ENCODE data around the gene DBF4B.
"Not testable (repeated sequence)": the region's sequence is repeated elsewhere in the genome, so short reads cannot be mapped to it uniquely, and the experiment has no call there.

Gene DBF4B

DNA sequence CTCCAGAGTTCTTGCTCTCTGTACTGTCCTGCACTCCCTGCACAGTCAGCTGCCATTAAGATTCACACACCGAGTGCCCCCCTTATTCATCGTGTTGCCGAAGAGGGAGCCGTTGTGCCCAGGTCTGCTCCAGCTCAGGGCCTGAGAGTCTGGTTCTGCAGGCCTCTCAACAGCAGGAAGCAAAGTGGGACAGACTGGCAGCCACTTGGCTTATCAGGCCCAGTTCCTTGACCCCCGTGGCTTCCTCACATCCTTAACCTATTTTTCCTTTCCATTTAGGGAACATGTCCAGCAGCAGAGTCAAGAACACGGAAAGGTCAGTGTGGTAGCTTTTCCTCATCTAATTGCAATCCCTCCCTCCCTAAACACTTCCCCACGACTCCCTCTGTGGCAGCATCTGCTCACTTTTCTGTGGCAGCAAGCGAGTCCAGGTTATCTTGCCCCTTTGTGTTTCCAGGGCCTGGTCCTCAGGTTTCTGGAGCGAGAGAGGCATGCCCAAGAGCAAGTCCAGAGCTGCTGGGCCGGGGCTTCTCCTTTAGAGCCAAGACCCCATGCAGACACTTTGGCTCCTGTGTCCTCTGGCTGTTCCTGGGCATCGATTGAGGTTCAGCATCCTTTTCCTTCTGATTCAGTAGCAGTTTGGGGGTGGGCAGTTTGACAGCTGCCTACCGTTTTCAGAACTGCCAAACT is 28.2 kb downstream of the DBF4B start:
- FAIRE-seq = no peak

DNA sequence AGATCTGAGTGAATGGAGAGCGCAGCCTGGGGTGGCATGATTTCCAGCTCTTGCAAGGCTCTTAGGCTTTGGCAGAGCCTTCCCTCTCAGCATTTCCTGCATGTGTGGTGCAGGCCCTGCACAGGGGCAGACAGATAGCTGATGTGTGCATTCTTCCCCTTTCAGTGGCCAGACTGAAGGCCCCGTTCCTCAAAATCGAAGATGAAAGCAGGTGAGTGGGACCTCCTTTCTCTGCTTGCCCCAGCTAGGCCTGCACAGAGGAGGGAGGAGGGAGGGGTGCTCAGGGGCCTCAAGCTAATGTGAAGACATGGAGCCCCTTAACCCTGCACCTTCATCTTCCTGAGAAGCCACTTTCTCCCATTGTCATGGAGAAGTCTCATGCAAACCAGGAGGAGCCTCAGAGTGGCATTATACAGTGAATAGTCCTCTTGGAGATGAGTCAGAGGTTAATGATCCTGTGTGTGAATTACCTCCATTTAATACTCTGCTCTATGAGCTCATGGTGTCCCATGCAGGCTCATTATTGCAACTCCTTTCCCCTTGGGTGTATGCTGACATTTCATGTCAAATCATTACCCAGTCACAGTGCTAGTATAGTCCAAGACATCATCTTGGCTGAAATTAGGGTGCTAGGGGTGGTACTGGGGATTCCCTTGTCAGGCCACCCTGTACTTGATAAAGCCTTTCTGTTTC is 29.9 kb downstream of the DBF4B start:
- no peak for FAIRE-seq

DNA sequence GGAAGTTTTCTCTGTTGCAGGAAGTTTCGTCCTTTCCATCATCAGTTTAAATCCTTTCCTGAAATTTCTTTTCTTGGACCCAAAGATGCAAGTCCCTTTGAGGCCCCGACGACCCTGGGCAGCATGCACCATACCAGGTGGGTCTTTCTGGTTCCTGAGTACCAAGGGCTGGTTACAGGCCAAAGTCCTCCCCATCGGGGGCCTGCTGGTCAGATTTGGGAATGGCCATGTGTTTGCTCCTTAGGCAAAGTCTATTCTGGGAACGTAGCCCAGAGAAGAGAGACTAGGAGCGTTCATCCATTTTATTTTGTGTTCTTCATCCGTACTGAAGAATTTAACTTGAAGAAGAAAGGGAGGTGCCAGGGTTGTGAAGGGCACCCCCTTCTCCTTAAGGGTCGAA is 32.9 kb downstream of the DBF4B start:
- no peak for FAIRE-seq

DNA sequence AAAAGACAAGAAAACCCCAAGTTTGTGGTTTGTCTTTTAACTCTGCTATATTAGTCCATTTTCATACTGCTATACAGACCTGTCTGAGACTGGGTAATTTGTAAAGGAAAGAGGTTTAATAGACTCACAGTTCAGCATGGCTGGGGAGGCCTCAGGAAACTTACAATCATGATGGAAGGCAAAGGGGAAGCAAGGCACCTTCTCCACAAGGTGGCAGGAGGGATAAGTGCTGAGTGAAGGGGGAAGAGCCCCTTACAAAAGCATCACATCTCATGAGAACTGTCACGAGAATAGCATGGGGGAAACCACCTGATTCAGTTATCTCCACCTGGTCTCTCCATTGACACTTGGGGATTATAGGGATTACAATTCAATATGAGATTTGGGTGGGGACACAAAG is 36.8 kb downstream of the DBF4B start:
- FAIRE-seq = no peak

DNA sequence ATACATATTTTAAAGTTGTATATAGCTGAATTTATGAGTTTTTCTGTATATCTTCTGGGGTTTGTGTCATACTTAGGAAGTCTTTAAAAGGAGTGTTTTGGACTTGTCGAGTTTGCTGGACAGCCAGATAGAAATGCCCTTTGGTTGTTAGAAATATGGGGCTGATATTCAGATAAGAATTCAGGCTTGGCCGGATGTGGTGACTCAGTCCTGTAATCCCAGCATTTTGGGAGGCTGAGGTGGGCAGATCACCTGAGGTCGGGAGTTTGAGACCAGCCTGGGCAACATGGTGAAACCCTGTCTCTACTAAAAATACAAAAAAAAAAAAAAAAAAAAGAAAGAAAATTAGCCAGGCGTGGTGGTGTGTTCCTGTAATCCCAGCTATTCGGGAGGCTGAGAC is 37.3 kb downstream of the DBF4B start:
- not testable (repeated sequence) for FAIRE-seq

DNA sequence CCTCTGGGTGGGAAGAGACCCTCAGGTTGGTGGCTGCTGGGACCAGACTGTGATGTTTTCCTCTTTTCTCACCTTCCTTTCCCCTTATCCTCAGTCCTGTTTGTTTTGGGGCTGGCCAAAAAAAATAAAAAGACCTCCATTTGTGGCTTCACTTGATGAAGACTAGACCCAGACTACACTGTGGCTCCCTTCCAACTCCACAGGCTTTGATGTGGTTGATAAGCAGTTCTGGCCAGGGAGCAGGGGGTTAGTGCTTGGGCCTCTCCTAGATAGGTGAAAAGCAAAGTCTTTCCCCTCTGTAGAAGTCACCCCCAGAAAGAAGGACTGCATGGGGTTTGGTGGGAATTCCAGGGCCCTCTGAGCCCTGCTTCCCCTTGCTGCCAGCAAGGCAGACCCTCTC is 39.1 kb downstream of the DBF4B start:
- FAIRE-seq = no peak

DNA sequence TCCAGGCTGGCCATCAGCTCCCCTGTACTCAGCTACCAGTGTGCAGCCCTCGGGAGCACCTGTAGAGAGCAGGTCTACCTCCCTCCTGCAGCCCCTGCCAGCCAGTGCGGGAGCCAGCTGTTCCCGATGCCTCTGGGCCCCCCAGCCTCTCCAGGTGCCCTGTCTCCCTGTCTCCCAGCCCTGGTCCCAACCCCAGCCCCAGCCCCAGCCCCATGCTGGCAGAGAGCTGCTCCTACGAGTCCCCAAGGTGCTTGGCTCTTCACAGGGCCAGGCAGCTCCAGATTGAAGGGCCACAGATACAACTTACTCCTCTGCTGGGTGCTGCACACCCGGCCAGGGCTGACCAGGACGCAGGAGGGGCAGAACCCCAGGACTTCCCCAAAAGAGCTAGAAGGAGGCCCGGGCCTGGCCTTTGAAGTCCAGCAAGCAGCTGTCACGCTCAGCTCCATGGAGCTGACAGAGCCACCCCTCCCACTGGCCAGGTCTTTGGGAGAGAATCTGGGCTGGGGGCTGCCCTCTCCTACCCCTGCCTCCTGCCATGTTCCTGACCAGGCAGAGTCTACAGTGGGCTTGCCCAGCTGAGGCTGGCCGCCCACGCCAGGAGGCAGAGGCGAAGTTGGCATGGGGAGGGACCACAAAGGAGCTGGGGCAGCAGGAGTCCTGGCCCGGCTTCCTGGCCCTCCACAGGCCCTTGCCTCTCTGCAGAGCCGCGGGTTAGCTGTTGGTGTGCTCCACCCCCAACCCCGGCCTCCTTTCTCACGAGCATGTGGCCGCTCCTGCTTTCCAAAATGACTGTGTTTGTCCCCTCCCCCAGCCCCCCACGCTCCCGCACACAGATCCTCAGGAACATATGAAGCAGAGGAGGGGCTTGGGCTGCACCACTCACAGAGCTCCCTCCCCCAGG is 40.9 kb downstream of the DBF4B start:
- no peak for FAIRE-seq

DNA sequence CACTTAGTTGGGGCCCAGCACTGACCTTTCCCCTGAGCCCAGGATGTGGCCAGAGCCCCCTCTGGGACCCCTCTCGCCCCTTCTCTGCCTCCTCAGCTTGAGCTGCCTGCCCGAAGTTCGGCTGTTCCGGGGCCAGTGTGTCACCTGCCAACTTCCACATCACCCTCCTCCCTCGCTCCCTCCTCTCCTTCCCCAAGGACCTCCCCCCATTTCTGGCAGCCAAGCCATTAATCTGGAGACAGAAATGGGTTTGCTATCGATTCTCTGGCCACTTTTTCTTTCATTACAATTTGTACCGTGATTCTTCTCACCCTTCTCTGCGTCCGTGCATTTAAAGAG is 41.5 kb downstream of the DBF4B start:
- FAIRE-seq = no peak

DNA sequence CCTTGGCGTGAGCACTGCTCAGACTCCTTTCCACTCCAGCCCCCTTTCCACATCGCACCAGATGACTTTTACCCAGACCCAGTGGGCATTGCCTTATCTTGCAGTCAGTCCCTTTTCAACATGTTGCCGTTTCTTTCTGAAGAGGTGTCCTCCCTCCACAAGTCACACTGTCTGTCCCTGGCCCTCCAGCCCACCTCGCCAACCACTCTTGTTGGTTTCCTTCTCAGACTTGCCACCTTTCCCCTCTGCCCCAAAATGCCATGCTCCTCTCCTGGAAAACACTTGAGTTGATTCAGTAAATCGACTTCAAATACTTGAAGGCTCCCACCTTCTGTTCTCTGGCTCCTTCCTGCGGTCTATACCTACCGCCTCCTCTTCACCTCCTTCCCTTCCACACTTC is 42.9 kb downstream of the DBF4B start:
- FAIRE-seq = no peak

DNA sequence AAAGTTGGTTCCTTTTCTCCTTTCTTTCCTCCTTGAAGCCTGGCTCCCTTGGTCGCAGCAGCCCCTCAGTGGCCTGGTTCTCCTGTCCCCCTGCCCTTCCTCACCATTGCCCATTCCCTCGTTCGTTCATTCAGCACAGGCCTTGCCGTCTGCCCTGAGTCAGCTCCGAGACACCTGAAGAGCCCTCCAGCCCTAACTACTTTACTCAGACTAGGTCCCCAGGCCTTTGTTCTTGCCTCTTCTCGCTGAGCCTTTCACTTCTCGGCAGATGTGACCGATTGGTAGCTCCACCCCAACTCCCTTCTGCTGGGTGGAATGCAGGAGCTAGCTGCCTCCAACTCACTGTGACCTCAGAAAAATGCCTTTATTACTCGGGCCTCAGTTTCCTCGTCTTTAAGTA is 43.3 kb downstream of the DBF4B start:
- FAIRE-seq = no peak

DNA sequence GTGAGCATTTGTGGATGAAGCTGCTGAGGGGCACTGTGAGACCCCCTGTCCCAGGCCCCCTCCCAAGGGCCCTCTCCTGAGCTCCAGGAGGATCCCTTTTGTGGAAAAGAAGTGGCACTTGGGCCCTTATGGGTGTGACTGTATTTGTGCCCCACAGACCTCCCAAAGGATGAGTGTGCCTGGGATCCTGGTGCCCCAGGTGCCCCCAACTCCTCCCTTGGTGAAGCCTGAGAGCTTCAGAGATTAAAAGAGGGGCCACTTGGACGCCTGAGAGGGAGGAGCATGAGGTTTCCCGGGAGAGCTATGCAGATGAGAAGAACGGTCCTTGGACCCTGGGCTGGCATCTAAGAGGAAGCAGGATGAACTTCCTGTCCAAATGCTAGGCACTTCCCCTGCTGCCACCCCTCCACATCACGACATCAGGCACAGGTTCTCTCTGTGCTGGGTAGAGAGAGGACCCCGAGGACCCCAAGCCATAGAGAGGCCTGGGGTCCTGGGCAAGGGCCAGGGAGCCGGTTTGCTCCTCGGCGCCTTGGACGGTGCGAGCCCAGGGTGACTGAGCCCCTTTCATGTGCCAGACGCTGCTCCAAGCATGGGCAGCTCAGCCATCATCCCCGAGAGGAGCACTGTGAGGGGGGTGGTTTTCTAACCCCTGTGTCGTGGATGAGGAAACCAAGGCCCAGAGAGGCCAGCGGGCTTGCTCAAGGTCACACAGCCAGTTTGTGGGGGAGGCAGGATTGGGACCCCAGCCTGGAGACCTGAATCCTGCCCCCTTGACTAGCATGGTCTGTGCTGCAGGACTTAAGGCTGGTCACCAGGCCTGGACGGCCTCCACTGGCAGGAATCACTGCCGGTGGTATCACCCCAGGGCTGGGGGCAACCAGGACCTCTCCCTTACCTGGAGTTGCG is 44.7 kb downstream of the DBF4B start:
- FAIRE-seq = no peak

DNA sequence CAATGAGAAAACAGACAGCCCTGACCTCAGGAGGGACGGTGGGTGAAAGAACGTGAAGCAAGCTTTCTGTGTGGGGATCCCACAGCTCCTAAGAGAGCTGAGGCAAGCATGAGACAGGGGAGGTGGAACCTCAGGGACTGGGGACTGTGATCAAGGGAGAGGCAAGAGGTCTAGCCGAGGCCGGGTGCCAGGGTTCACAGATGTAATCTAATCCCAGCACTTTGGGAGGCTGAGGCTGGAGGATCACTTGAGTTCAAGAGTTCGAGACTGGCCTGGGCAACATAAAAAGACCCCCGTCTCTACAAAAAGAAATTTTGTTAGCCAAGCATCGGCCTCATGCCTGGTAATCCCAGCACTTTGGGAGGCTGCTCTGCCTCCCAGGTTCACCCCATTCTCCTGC is 45.8 kb downstream of the DBF4B start:
- FAIRE-seq = no peak

DNA sequence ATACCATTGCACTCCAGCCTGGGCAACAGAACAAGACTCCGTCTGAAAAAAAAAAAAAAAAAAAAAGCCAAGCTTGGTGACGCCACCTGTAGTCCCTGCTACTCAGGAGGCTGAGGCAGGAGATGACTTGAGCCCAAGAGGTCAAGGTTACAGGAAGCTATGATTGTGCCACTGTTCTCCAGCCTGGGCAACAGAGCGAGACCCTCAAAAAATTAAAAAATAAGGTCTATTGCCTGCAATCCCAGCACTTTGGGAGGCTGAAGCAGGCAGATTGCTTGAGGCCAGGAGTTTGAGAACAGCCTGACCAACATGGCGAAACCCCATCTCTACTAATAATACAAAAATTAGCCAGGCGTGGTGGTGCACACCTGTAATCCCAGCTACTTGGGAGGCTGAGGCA is 46.7 kb downstream of the DBF4B start:
- not testable (repeated sequence) for FAIRE-seq

DNA sequence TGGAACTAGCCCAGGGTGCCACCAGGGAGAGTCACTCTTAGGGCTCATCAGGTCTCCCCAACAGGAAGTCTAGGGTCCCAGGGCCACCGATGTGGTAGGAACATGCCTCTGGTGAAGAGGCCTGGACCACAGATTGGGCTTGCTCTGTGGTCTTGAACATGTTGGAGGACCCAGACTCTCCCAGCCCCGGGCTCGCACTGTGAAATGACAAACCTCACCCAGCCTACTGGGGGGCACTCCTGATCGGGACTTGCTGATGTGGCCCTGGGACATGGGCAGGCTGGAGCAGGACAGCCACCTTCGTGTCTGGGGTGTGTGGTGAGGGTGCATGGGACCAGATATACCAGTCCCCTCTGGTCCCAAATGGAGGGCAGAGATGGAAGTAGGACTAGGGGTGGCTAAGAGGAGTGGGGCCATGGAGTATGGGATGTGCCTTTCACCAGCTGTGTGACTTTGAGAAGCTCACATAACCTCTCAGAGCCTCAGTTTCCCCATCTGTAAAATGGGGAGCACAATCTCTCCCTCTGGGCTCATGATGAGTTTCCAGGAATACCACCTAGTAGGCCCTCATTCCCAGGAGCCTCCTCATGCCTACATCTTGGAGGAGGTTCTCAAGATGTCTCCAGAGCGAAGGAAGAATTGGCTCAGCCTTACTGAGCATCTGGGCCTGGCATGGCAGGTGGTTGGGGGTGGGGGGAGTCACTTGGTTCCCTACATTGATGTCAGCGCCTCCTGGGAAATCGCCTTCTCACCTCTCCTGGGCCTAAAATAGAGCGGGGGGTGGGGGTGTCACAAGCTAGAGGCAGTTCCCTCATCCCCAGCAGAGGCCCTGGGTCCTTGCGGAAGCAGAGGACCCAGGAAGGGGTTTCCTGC is 48.8 kb downstream of the DBF4B start:
- FAIRE-seq = no peak

DNA sequence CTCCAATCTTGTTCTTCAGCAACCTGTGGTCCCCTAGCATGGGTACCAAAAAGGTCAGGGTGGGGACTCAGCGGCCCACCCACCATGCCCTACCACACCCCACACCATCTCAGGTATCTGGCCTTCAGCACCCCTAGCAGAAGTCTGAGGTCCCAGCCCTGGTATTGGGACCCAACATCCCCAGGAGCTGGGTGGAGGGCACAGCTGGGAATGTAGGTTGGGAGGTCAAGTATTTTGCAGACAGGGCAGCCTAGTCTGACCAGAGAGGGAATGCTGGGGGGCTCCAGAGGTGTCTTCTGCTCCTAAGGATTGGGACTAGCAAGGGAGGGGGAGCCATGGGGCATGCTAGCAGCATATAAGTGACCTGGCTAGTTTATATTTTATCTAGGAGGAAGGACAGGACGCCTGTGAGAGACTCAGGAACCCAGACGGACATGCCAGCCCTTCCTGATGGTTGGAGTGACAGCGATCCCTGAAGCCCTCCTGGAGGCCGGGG is 49.5 kb downstream of the DBF4B start:
- FAIRE-seq = no peak

DNA sequence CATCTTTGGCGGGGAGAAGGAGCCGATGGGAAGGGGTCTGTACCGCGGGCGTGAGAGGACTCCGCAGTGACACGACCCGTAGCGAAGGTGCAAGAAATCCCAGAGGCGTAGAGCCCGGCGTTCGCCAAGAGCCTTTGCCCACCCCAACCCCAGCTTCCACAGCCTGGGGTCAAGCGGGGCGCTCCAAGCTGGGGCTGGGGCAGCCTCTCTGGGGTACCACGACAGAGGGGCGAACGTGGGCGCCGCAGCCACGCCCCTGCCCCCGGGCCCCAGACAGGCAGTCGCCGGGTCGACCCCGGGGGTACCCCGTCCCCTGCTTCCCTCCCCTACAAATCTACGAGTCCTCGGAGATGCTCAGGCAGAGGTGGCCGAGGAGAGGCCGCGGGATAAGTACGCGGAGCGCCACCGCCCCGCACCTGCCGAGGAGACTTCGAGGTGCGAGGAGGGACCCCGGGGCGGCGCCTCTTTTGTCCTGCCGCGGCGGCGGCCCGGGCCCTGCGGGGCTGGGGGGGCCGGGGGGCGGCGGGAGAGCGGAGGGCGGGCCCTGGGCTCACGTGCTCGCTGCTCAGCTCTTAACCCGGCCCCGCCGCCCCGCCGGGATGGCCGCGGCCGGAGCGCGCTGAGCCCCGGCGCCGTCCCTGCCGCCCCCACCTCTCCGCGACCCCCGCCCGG is 50.1 kb downstream of the DBF4B start, which contains the start of gene ADAM11:
Gene ADAM11 (plus strand): TSS at position 575 of the 672 bp plus-strand sequence. CDS start 212 bp downstream, outside the sequence.
- FAIRE-seq = no peak

DNA sequence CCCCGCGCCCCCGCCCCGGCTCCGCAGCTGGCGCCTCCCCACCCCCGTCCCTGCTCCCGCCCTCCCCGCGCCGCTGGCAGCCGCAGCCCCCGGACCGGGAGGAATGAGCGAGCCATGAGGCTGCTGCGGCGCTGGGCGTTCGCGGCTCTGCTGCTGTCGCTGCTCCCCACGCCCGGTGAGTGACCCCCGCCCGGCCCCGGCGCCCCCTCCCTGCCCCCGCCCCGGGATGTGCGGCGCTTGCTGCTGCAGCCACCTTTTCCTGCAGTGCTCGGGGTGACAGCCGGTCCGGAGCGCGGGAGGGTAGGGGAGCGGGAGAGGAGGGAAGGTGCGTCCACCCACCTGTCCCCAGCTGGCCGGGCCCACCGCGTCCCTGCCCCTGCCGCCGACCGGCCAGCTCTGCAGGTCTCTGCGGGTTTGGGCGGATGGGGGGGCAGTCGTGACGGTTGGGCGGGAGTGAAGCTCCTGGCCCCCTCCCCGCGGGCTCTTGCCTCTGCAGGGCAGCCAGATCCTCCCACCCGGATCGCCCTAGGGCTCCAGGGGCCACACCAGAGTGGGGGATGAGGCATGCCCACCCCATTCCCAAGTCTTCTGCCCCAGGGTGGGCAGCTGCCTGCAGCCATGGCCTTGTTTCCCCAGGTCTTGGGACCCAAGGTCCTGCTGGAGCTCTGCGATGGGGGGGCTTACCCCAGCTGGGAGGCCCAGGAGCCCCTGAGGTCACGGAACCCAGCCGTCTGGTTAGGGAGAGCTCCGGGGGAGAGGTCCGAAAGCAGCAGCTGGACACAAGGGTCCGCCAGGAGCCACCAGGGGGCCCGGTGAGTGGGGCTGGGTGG is 50.8 kb downstream of the DBF4B start:
- no peak for FAIRE-seq

DNA sequence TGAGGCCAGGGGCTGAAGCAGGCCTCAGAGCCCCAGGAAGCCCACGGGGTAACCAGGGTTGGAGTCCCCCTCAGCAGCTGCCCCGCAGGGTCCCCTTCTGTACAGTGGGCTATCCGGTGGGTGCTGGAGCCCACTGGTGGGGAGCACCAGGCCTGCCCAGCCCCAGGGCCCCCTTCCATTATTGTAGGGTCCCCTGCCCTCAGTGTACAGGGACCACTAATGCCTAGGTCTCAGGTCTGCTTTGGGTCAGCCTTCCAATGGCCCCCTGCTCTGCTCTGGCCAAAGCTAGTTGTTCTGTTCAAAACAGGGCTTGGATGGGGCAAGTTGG is 51.4 kb downstream of the DBF4B start:
- FAIRE-seq = no peak

DNA sequence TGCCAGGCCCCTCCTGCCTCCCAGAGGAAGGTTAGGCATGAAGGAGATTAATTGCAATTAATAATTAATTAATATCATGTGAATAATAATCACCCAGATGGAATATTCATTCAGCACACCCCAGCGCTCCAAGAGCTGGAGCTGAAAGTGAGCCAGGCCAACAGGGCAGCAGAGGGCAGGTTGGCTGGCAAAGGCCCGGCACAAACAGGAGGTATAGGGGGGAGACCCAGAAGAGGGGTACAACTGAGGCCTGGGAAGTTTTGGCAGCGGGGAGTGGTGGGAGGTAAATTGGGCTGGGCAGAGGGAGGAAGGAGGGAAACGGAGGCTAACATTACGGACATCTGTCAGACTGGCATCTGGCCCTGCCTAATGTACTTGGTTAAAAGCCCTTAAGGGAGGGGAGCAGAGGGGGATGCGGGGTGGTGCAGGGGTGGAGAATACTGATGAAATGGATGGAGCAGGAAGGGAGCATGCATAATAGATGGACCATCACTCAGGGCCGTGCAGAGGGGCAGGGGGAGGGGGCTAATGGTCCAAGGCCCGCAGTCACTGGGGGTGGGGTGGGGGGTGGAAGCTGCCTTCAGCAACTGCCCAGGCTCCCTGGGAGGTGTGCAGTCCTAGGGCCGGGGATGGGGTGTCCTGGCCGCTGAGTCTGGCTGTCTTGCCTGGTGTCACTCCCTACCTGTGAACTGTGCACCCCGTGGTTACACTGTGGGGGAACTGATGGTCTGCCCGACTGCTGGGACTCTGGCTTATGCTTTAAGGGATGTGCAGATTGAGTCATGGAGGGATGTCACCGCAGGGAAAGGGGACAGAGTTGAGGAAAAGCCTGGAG is 52.2 kb downstream of the DBF4B start:
- no peak for FAIRE-seq

Data from TTC549 (cell line).